Neural cell (in vitro differentiated cells): ENCODE measurements around the gene LRRC1. TPM values are rescaled to one million over a fixed set of nuclear protein-coding genes. Genes with fewer than 3 reads are reported as not detected.

ENCODE experiments used
- H2AFZ ChIP-seq: fragments of 200-600, 300-800 bp; sonication (generic), shearing (Covaris generic); 2 replicates; pipeline ENCODE4 v1.6.0; 2014; ENCODE audit warnings: low read depth, mild to moderate bottlenecking, antibody characterized with exemption, low read length, moderate library complexity
- H3F3A ChIP-seq: fragments of 200-600 bp; shearing (Covaris generic); 2 replicates; pipeline ENCODE4 v1.6.1; 2016; ENCODE audit warnings: mild to moderate bottlenecking, moderate library complexity, mixed read lengths, antibody characterized with exemption, low read length; ENCODE audit not compliant: insufficient read depth, poor library complexity, severe bottlenecking
- H3K27ac ChIP-seq: fragments of 200-600, 300-800 bp; sonication (generic), shearing (Covaris generic); 2 replicates; pipeline ENCODE4 v1.5.1; 2014; ENCODE audit warnings: mild to moderate bottlenecking, low read length, moderate library complexity
- H3K27me3 ChIP-seq: fragments of 300-800, 200-600 bp; sonication (generic), shearing (Covaris generic); 2 replicates; pipeline ENCODE4 v1.6.0; 2014; ENCODE audit warnings: mild to moderate bottlenecking, low read depth, low read length, moderate library complexity; ENCODE audit not compliant: insufficient read depth
- H3K36me3 ChIP-seq: fragments of 300-800, 200-600 bp; sonication (generic), shearing (Covaris generic); 2 replicates; pipeline ENCODE4 v1.5.1; 2014; ENCODE audit warnings: mild to moderate bottlenecking, antibody characterized with exemption, low read length, moderate library complexity; ENCODE audit not compliant: insufficient read depth
- H3K4me2 ChIP-seq: fragments of 300-800, 200-600 bp; sonication (generic), shearing (Covaris generic); 2 replicates; pipeline ENCODE4 v1.6.0; 2014; ENCODE audit warnings: mild to moderate bottlenecking, low read length
- H3K4me3 ChIP-seq: fragments of 300-800, 200-600 bp; sonication (generic), shearing (Covaris generic); 2 replicates; pipeline ENCODE4 v1.5.1; 2014; ENCODE audit warnings: mild to moderate bottlenecking, low read length, moderate library complexity
- H3K79me2 ChIP-seq: fragments of 200-600 bp; shearing (Covaris generic); replicated peaks from 2 replicates; pipeline ENCODE4 v1.6.0; 2014; ENCODE audit warnings: mild to moderate bottlenecking, low read length, moderate library complexity; ENCODE audit not compliant: insufficient read depth
- H3K9ac ChIP-seq: fragments of 300-800, 200-600 bp; sonication (generic), shearing (Covaris generic); 2 replicates; pipeline ENCODE4 v1.6.1; 2016; ENCODE audit warnings: mild to moderate bottlenecking, low read length, mixed read lengths
- H3K9me2 ChIP-seq: fragments of 200-600 bp; shearing (Covaris generic); 2 replicates; pipeline ENCODE4 v1.6.1; 2016; ENCODE audit warnings: mild to moderate bottlenecking, low read length, mixed read lengths; ENCODE audit not compliant: insufficient read depth
- H3K9me3 ChIP-seq: fragments of 200-600, 300-800 bp; sonication (generic), shearing (Covaris generic); 2 replicates; pipeline ENCODE4 v1.6.1; 2016; ENCODE audit warnings: mild to moderate bottlenecking, mixed run types, low read length, moderate library complexity, mixed read lengths
- H4K20me1 ChIP-seq: fragments of 200-600 bp; shearing (Covaris generic); 2 replicates; pipeline ENCODE4 v1.6.1; 2016; ENCODE audit warnings: mild to moderate bottlenecking, mixed run types; ENCODE audit not compliant: insufficient read depth
- EP300 ChIP-seq: fragments of 450-650 bp; conservative IDR thresholded peaks from 2 replicates; pipeline ENCODE4 v1.6.1; 2014; ENCODE audit warnings: antibody characterized with exemption, mild to moderate bottlenecking, moderate library complexity; ENCODE audit not compliant: poor library complexity, severe bottlenecking
- EZH2 ChIP-seq: fragments of 200-600, 300-800 bp; shearing (Covaris generic), sonication (generic); IDR thresholded peaks from 2 replicates; pipeline ENCODE4 v1.6.1; 2014; ENCODE audit warnings: antibody characterized with exemption, low read length, borderline replicate concordance, mild to moderate bottlenecking; ENCODE audit not compliant: insufficient read depth, poor library complexity, severe bottlenecking
- MXI1 ChIP-seq: fragments of 450-650 bp; conservative IDR thresholded peaks from 2 replicates; pipeline ENCODE4 v1.6.1; 2014; ENCODE audit warnings: antibody characterized with exemption, mild to moderate bottlenecking; ENCODE audit not compliant: poor library complexity, severe bottlenecking
- POLR2AphosphoS5 ChIP-seq: IDR thresholded peaks from 2 replicates; pipeline ENCODE4 v1.6.1; 2012
- RAD21 ChIP-seq: fragments of 450-650 bp; conservative IDR thresholded peaks from 2 replicates; pipeline ENCODE4 v1.6.1; 2014; ENCODE audit warnings: antibody characterized with exemption, mild to moderate bottlenecking, moderate library complexity
- SMC3 ChIP-seq: fragments of 450-650 bp; conservative IDR thresholded peaks from 2 replicates; pipeline ENCODE4 v1.6.1; 2014; ENCODE audit warnings: antibody characterized with exemption, mild to moderate bottlenecking, moderate library complexity; ENCODE audit not compliant: poor library complexity
- TAF1 ChIP-seq: IDR thresholded peaks from 2 replicates; pipeline ENCODE4 v1.6.1; 2012; ENCODE audit warnings: low read depth
- polyA plus RNA-seq: library from polyadenylated mRNA; depleted of rRNA; stranded (reverse); fragments of >200 nt; gene quantifications from 2 replicates; pipeline ENCODE4 v1.2.3, GENCODE V29; 2014
- TF ChIP-seq, protein P1 (sequence below): IDR thresholded peaks from 2 replicates; pipeline ENCODE4 v1.6.1; 2012; ENCODE audit warnings: borderline replicate concordance
- TF ChIP-seq, protein P2 (sequence below): fragments of 450-650 bp; IDR thresholded peaks from 2 replicates; pipeline ENCODE4 v1.5.1; 2014; ENCODE audit warnings: antibody characterized with exemption, mild to moderate bottlenecking, moderate library complexity; ENCODE audit not compliant: poor library complexity, severe bottlenecking

Gene LRRC1
- polyA plus RNA-seq, 1 donor from 2014 or later: 21.2 TPM

DNA sequence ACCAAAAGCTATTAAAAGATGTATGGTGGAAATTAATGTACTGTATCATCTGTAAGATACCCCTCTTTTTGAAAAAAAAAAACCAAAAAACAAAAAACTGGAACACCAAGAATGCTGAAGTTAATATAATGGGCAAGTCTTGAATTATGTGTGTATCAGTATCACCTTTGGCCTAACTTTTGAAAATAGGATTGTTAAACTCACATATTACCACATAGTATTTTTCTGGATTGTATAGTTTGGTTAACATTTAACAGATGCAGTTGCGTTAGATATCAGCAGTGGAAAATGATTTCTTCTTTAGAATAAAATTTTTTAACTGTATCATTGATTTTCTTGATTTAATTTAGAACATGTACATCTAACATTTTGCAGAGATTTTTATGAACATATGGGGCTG lies 118.5 kb downstream of the LRRC1 start:
- H3F3A ChIP-seq: no peaks in the 10 kb centered on the region
- TF ChIP-seq EP300 (no peak), TAF1 (no peak), SMC3 (no peak), RAD21 (no peak), POLR2AphosphoS5 (no peak), EZH2 (no peak), MXI1 (no peak)
- TF ChIP-seq, protein P1, sequence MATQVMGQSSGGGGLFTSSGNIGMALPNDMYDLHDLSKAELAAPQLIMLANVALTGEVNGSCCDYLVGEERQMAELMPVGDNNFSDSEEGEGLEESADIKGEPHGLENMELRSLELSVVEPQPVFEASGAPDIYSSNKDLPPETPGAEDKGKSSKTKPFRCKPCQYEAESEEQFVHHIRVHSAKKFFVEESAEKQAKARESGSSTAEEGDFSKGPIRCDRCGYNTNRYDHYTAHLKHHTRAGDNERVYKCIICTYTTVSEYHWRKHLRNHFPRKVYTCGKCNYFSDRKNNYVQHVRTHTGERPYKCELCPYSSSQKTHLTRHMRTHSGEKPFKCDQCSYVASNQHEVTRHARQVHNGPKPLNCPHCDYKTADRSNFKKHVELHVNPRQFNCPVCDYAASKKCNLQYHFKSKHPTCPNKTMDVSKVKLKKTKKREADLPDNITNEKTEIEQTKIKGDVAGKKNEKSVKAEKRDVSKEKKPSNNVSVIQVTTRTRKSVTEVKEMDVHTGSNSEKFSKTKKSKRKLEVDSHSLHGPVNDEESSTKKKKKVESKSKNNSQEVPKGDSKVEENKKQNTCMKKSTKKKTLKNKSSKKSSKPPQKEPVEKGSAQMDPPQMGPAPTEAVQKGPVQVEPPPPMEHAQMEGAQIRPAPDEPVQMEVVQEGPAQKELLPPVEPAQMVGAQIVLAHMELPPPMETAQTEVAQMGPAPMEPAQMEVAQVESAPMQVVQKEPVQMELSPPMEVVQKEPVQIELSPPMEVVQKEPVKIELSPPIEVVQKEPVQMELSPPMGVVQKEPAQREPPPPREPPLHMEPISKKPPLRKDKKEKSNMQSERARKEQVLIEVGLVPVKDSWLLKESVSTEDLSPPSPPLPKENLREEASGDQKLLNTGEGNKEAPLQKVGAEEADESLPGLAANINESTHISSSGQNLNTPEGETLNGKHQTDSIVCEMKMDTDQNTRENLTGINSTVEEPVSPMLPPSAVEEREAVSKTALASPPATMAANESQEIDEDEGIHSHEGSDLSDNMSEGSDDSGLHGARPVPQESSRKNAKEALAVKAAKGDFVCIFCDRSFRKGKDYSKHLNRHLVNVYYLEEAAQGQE: no peak
- TF ChIP-seq, protein P2, sequence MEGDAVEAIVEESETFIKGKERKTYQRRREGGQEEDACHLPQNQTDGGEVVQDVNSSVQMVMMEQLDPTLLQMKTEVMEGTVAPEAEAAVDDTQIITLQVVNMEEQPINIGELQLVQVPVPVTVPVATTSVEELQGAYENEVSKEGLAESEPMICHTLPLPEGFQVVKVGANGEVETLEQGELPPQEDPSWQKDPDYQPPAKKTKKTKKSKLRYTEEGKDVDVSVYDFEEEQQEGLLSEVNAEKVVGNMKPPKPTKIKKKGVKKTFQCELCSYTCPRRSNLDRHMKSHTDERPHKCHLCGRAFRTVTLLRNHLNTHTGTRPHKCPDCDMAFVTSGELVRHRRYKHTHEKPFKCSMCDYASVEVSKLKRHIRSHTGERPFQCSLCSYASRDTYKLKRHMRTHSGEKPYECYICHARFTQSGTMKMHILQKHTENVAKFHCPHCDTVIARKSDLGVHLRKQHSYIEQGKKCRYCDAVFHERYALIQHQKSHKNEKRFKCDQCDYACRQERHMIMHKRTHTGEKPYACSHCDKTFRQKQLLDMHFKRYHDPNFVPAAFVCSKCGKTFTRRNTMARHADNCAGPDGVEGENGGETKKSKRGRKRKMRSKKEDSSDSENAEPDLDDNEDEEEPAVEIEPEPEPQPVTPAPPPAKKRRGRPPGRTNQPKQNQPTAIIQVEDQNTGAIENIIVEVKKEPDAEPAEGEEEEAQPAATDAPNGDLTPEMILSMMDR: no peak

DNA sequence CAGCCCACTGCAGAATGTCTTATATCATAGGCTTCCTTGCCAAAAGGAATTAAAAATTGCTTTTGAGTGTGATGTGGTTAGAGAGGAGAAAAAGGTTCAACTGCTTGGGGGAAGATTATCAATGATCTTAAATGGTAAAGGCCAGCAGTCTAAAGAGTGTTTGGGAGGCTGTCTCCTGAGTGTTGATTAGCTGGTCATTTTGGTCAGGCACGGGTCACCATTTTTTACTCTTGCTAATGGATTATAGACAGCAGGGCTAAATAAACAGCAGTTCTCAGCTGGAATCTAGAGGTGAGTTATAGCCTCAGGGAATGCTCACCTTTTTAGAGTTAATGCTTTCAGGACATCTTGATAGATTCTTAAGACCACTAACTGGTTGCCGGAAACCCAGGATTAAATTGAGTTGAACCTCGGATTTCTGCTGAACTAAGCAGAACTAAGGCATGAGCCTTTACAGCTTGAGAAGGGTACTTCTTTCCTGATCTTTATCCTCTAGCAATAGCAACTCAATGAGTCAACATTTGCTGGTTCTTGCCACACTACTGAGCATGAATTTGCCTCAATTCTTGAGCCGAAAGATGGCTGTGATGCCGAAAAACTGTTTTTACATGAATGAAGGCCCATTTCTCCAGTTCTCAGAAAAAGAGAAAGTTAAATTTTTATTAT lies 120.4 kb downstream of the LRRC1 start:
- Histone ChIP-seq H3K36me3 (no peaks in the 10 kb centered on the region), H2AFZ (no peak overlapping the region), H3K9me2 (no peaks in the 10 kb centered on the region), H3F3A (no peaks in the 10 kb centered on the region), H3K9ac (no peak overlapping the region), H3K9me3 (no peaks in the 10 kb centered on the region), H3K4me2 (no peak overlapping the region), H4K20me1 (no peaks in the 10 kb centered on the region), H3K79me2 (no peaks in the 10 kb centered on the region), H3K27ac (no peak overlapping the region), H3K27me3 (no peaks in the 10 kb centered on the region), H3K4me3 (no peak overlapping the region)
- TF ChIP-seq MXI1 (no peak), SMC3 (no peak), EP300 (no peak), POLR2AphosphoS5 (no peak), RAD21 (no peak), TAF1 (no peak), EZH2 (no peak)
- TF ChIP-seq, protein P1: no peak

More for the DNA sequence above, 118.5 kb downstream of the LRRC1 start:
- no peaks in the 10 kb centered on the region for H3K79me2 ChIP-seq
- H3K36me3 ChIP-seq: no peaks in the 10 kb centered on the region
- no peak overlapping the region for H3K4me3 ChIP-seq
- no peak overlapping the region for H2AFZ ChIP-seq
- H3K9me2 ChIP-seq: no peaks in the 10 kb centered on the region
- H3K27ac ChIP-seq: no peak overlapping the region
- no peak overlapping the region for H3K9ac ChIP-seq
- no peaks in the 10 kb centered on the region for H4K20me1 ChIP-seq
- H3K27me3 ChIP-seq: no peaks in the 10 kb centered on the region
- no peaks in the 10 kb centered on the region for H3K9me3 ChIP-seq
- no peak overlapping the region for H3K4me2 ChIP-seq
